HEK293T (cell line): ENCODE measurements around the gene GPT2.

ENCODE experiments used
- CTCF ChIA-PET: fragments of 350-600 bp; formaldehyde crosslinking; extraction: SDS; loops from one replicate; lab custom pipeline; 2021; ENCODE audit warnings: antibody characterized with exemption, inconsistent platforms; lab: Yijun Ruan, JAX
- POLR2A ChIA-PET: fragments of 350-600 bp; formaldehyde crosslinking; extraction: SDS; loops from one replicate; lab custom pipeline; 2020; ENCODE audit warnings: antibody characterized with exemption, inconsistent platforms; lab: Yijun Ruan, JAX
- DNase-seq: peaks from one replicate; pipeline ENCODE4 v3.0.0; 2012; ENCODE audit warnings: mixed read lengths; ENCODE audit errors: extremely low spot score
- ARNT ChIP-seq: fragments of 450-650 bp; IDR thresholded peaks from 2 replicates; pipeline ENCODE4 v1.6.1; 2017; ENCODE audit warnings: mild to moderate bottlenecking
- BHLHE40 ChIP-seq: fragments of 450-650 bp; IDR thresholded peaks from 2 replicates; pipeline ENCODE4 v1.6.1; 2016; ENCODE audit warnings: mild to moderate bottlenecking, moderate library complexity, borderline replicate concordance
- CTBP1 ChIP-seq: fragments of 450-650 bp; IDR thresholded peaks from 2 replicates; pipeline ENCODE4 v1.6.1; 2016; ENCODE audit warnings: borderline replicate concordance
- ELF4 ChIP-seq: fragments of 450-650 bp; IDR thresholded peaks from 2 replicates; pipeline ENCODE4 v1.6.1; 2017; ENCODE audit warnings: antibody characterized with exemption
- FOXA1 ChIP-seq: fragments of 450-650 bp; IDR thresholded peaks from 2 replicates; pipeline ENCODE4 v1.6.1; 2016; ENCODE audit warnings: mild to moderate bottlenecking
- FOXK2 ChIP-seq: fragments of 450-650 bp; IDR thresholded peaks from 2 replicates; pipeline ENCODE4 v1.6.1; 2016; ENCODE audit warnings: mild to moderate bottlenecking
- FOXM1 ChIP-seq: fragments of 450-650 bp; IDR thresholded peaks from 2 replicates; pipeline ENCODE4 v1.6.1; 2017; ENCODE audit warnings: mild to moderate bottlenecking, borderline replicate concordance
- HDGF ChIP-seq: fragments of 450-650 bp; IDR thresholded peaks from 2 replicates; pipeline ENCODE4 v1.6.1; 2017; ENCODE audit warnings: antibody characterized with exemption, borderline replicate concordance
- L3MBTL2 ChIP-seq: fragments of 450-650 bp; conservative IDR thresholded peaks from 2 replicates; pipeline ENCODE4 v1.6.1; 2016; ENCODE audit warnings: mild to moderate bottlenecking
- LEF1 ChIP-seq: fragments of 450-650 bp; IDR thresholded peaks from 2 replicates; pipeline ENCODE4 v1.6.1; 2017; ENCODE audit warnings: mild to moderate bottlenecking, borderline replicate concordance
- NFRKB ChIP-seq: fragments of 450-650 bp; IDR thresholded peaks from 2 replicates; pipeline ENCODE4 v1.6.1; 2016; ENCODE audit warnings: mild to moderate bottlenecking, moderate library complexity
- PKNOX1 ChIP-seq: fragments of 450-650 bp; IDR thresholded peaks from 2 replicates; pipeline ENCODE4 v1.6.1; 2016
- SP1 ChIP-seq: fragments of 450-650 bp; IDR thresholded peaks from 2 replicates; pipeline ENCODE4 v1.6.1; 2017
- SUZ12 ChIP-seq: fragments of 450-650 bp; IDR thresholded peaks from 2 replicates; pipeline ENCODE4 v1.6.1; 2016; ENCODE audit warnings: mild to moderate bottlenecking
- TARDBP ChIP-seq: fragments of 450-650 bp; IDR thresholded peaks from 2 replicates; pipeline ENCODE4 v1.6.1; 2016
- ZNF384 ChIP-seq: fragments of 450-650 bp; IDR thresholded peaks from 2 replicates; pipeline ENCODE4 v1.6.1; 2016

The GPT2 gene

DNA sequence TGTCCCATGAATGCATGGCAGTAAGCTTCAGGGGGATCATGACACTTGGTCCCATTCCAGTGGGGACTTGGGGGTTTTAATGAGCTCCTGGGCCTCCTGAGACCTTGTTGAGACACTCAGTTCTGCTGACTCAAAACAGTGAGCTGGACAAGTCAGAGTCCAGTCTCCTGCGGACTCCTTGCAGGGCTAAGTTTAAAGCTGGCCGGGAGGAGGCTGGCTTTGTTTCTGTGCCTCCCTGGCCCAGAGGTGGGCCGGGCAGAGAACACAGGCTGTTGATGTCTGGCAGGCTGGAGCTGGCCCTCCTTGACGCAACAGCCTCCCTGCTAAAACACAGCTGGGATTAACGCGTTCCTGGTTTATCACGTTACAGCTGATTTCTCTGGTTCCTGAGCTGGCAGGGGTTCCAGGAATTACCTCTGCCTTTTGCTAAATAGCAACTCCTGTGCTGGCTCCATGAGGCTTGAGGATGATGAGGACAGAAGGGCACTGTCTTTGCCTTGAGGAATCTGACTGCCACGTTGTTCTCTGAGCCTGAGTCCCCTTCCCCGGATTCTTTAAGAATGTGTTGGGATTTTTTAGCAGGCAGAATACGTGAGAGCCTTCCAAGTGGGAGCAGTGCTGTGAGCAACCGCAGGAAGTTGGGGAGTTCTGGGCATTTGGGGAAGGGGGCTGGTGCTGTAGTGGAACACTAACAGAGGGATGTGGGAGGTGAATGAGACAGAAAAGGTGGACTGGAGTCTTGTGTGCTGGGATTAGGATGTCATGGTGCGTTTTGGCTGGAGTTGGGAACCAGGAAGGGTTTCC is 2.0 kb downstream of the GPT2 start:
- ChIA-PET POLR2A (interaction anchor here (1.0 to 1.7 kb wide), 3 partner anchors 14 to 45 kb away, joined by 4 to 7 read pairs (median 4); no protein-coding TSS in a partner anchor), CTCF (interaction anchor here (0.6 kb wide), 1 partner anchor 29 kb away, joined by 3 read pairs; no protein-coding TSS in a partner anchor)
- TF ChIP-seq CTBP1 (no peak), PKNOX1 (no peak), ZNF384 (no peak), BHLHE40 (no peak)
- no peak for DNase-seq

- no peak for DNase-seq
- POLR2A ChIA-PET, result interaction anchor here (1.0 to 1.6 kb wide), 2 partner anchors 24 to 46 kb away, joined by 4 read pairs; no protein-coding TSS in a partner anchor
- TF ChIP-seq HDGF (no peak), PKNOX1 (no peak), BHLHE40 (no peak), SUZ12 (no peak), L3MBTL2 (no peak)
- CTCF ChIA-PET, result interaction anchor here (0.6 kb wide), 1 partner anchor 29 kb away, joined by 3 read pairs; no protein-coding TSS in a partner anchor
Observed at GRCh38 chr16:46886764-46887523, 2.8 kb downstream of the GPT2 start.

DNA sequence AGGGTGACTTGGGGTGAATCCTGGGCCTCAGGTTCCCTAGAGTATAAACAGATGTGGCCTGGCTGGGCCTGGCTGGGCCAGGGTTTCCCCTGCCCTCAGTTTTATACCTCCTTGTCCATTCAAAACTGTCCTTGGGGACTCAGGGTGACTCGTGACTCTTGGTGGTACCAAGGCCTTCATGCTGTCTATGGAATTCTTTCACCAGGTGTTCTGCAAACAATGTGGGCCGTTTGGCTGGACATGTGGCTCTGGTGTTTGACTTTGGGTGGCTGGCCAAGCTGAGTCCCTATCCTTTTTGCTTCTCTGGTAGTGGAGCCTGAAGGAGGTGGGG is 3.3 kb downstream of the GPT2 start:
- CTCF ChIA-PET, result no interaction called here
- POLR2A ChIA-PET, result no interaction called here
- no peak for DNase-seq
- TF ChIP-seq LEF1 (no peak), SUZ12 (no peak), TARDBP (no peak), FOXM1 (no peak), FOXK2 (no peak), ELF4 (no peak), PKNOX1 (no peak), FOXA1 (no peak), ZNF384 (no peak)

DNA sequence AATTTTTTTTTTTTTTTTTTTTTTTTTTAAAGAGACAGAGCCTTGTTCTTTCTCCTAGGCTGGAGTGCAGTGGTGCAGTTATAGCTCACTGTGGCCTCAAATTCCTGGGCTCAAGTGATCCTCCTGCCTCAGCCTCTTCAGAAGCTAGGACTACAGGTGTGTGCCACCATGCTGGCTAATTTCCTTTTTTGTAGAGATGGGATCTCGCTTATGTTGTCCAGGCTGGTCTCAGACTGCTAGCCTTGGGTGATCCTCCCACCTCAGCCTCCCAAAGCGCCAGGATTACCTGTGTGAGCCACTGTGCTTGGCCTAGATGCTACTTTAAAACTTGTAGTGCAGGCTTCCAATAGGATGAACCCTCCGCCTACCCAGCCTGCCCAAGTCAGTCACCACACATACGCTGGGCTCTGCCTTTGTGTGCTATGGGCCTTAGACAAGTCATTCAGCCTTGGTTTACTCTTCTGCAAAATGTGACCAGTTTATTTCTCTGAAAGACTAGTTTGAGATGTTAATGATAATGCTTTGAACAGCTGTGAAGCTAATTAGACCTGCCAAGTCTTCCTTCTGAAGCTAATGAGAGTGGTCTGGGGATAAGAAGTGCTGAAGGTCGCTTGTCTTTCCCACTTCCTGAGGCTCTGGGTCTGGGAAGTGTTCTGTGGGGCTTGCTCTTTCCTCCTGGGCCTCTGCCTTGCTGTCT is 5.2 kb downstream of the GPT2 start:
- DNase-seq, result no peak
- POLR2A ChIA-PET, result interaction anchor here (0.8 kb wide), 1 partner anchor 8 kb away, joined by 3 read pairs; no protein-coding TSS in a partner anchor
- no peak for TF ChIP-seq FOXK2
- CTCF ChIA-PET, result no interaction called here

GRCh38 chr16:46889942-46890300 is 5.8 kb downstream of the GPT2 start:
- no peak for TF ChIP-seq NFRKB
- TF ChIP-seq CTBP1, result no peak
- no peak for TF ChIP-seq TARDBP
- no peak for TF ChIP-seq PKNOX1
- TF ChIP-seq BHLHE40, result no peak
- TF ChIP-seq ZNF384, result no peak
- no peak for TF ChIP-seq ARNT
- TF ChIP-seq HDGF, result no peak
- TF ChIP-seq SP1, result no peak
- TF ChIP-seq FOXM1, result no peak
- CTCF ChIA-PET, result no interaction called here

GRCh38 chr16:46891910-46892309 is 7.7 kb downstream of the GPT2 start:
- TF ChIP-seq BHLHE40, result no peak
- no peak for TF ChIP-seq NFRKB
- TF ChIP-seq TARDBP, result no peak
- TF ChIP-seq HDGF, result no peak
- TF ChIP-seq ELF4, result no peak
- no peak for TF ChIP-seq ARNT
- TF ChIP-seq SP1, result no peak
- no peak for TF ChIP-seq FOXK2
- no peak for TF ChIP-seq PKNOX1
- TF ChIP-seq SUZ12, result no peak
- no peak for TF ChIP-seq LEF1
- TF ChIP-seq FOXA1, result no peak
- no peak for TF ChIP-seq FOXM1
- CTCF ChIA-PET, result no interaction called here

More at GRCh38 chr16:46889942-46890300, 5.8 kb downstream of the GPT2 start:
- POLR2A ChIA-PET, result interaction anchor here (0.8 kb wide), 1 partner anchor 9 kb away, joined by 3 read pairs; no protein-coding TSS in a partner anchor
- no peak for DNase-seq

More at GRCh38 chr16:46891910-46892309, 7.7 kb downstream of the GPT2 start:
- POLR2A ChIA-PET, result no interaction called here
- no peak for DNase-seq
